Motor neuron (in vitro differentiated cells): ENCODE results near the gene EIF2B4. TPM values are rescaled to one million over a fixed set of nuclear protein-coding genes. Genes with fewer than 3 reads are reported as not detected.
A peak's percentile ranks its signal among the peaks of the same experiment; 100 is the strongest.

Experiments
- ATAC-seq, 8 experiments: fragments of 200-7000 bp; cut with Tn5 transposase; replicated peaks in 6 of 8; 2 replicates each; pipeline ENCODE4 v1.8.0; 2021; ENCODE audit warnings: mild to moderate bottlenecking in 8 of 8, moderate library complexity in 8 of 8
- H3K27ac ChIP-seq, 2 donors: fragments of 250-450 bp; sonication (Bioruptor Pico); 2 replicates each; pipeline ENCODE4 v1.9.0; 2021; ENCODE audit warnings: antibody characterized with exemption in 2 of 2, mild to moderate bottlenecking in 2 of 2, moderate library complexity in 1 of 2
- H3K4me1 ChIP-seq, 2 donors: fragments of 250-450 bp; sonication (Bioruptor Pico); replicated peaks in 1 of 2; 2 replicates each; pipeline ENCODE4 v1.6.1; 2021; ENCODE audit warnings: antibody characterized with exemption in 2 of 2, mild to moderate bottlenecking in 2 of 2, moderate library complexity in 1 of 2
- H3K4me3 ChIP-seq, 5 donors: fragments of 250-450 bp; sonication (Bioruptor Pico); 2 replicates each; pipeline ENCODE4 v1.9.0; 2021; ENCODE audit warnings: antibody characterized with exemption in 5 of 5, mild to moderate bottlenecking in 5 of 5, moderate library complexity in 4 of 5
- WGBS, 10 experiments: fragments of 450-650 bp; shearing (Covaris generic); methylation state at CpG; one replicate each; pipeline ENCODE4 v1.0.0; 2022; 5-methylcytosine and 5-hydroxymethylcytosine counted together
- in situ Hi-C, 9 experiments: fragments of 400-800 bp; cut with MboI; loops; one replicate each; pipeline ENCODE4 v1.15.0; 2021; ENCODE audit warnings: low sequenced_read_pairs in 9 of 9, low pct_unique_long_range_greater_than_20kb in 2 of 9; ENCODE audit not compliant: unreplicated experiment in 9 of 9
- total RNA-seq, 8 experiments: library from RNA; unstranded; fragments of 300-600 nt; gene quantifications; 2 replicates each; pipeline versions ENCODE4 v1.2.3 to v1.2.4, GENCODE V29; 2022

The EIF2B4 gene
- total RNA-seq, 8 experiments from 2014 or later: 24.0 to 51.7 (median 34.6) TPM

DNA sequence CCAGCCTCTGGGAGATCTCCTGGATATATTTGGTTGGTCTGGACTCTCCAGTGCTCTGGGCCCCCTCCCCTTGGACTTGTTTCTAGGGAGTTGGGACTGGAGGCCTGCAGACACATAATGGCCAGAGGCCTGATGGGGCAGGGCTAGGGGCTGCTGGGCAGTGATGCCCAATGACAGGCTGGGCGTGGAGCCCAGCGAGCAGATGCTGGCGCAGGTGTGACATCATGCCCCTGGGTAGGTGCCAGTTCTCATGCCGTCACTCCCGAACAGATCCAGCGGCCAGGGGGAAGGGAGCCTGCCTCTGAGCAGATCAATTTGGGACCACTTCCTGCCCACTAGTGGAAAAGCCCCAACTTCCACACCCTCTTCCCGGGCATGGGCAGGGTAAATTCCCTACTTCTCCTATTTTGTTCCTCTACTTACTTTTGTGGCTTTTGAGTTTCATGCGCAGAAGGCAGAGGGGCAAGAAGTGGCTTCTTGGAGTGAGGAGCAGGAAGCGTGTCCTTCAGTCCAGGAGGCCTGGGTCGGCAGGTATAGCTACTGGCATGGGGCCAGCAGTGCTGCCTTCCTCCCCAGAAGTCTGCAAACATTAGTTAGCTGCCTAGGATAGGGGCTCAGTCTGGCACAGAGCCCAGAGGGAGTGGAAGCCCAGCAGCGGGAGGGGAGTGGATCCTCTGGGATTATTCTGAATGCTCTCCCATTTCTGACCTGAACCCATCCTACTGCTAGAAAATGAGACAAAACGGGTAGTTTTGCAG, 53.3 kb downstream of the EIF2B4 start:
- no peak overlapping the region for H3K4me3 ChIP-seq
- in situ Hi-C loops: no loop called here
- 61 to 100% (median 82%) methylated on average over 1 to 6 of the region's 12 CpGs; no CpG with 5 or more reads in 3 of the 10 experiments for WGBS, 10 experiments
- no peak for ATAC-seq
- no peak overlapping the region for H3K27ac ChIP-seq
- H3K4me1 ChIP-seq: peaks cover 2 to 4% of the 10 kb centered on the region in 2 donors

- in situ Hi-C loops: no loop called here
- H3K27ac ChIP-seq: no peak overlapping the region
- ATAC-seq: no peak
- WGBS, 10 experiments: 50 to 100% (median 83%) methylated on average over 1 to 5 of the region's 8 CpGs; no CpG with 5 or more reads in 4 of the 10 experiments
- H3K4me1 ChIP-seq: no peaks in the 10 kb centered on the region
- H3K4me3 ChIP-seq: no peak overlapping the region
Measured at GRCh38 chr2:27315122-27315521, 55.0 kb downstream of the EIF2B4 start.

DNA sequence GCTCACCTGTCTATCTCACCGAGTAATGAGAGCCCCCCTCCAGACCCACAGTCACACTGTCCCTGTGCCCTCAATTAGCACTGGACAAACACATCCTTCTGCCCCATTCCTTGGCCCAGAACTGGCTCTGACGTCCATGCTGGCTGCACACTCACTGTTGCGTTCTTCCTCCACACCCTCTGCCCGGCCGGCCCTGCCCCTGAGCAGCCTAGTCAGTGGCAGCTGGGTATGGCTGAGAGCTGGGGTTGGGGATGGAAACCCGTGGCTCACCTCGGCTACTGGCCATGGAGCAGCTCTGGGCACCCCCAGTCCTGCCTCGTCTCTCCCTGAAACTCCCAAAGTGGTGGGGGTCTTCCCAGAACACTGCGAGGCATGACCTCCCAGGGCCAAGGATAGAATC, 55.4 kb downstream of the EIF2B4 start:
- Histone ChIP-seq H3K4me1 (no peaks in the 10 kb centered on the region), H3K4me3 (no peak overlapping the region), H3K27ac (no peak overlapping the region)
- peak in 1 of 8 experiments; percentile 4 for ATAC-seq
- in situ Hi-C loops: no loop called here
- 65 to 100% (median 100%) methylated on average over 1 to 4 of the region's 9 CpGs; no CpG with 5 or more reads in 3 of the 10 experiments for WGBS, 10 experiments

Other genes with a start within 250 kb of the EIF2B4 start
- 1 to 10 TPM in 6 of 8 experiments, under 1 TPM in 1, not detected in 1; 0.94 to 2.9 (median 1.7) TPM for gene ABHD1, start 246.5 kb downstream of the EIF2B4 start, total RNA-seq
- 10 to 100 TPM; 22.9 to 41.5 (median 38.2) TPM for gene PREB, start 235.7 kb downstream of the EIF2B4 start, total RNA-seq
- 1 to 10 TPM in 1 of 8 experiments, under 1 TPM in 5, not detected in 2; 0.11 to 1.5 (median 0.32) TPM for gene PRR30, start 230.9 kb downstream of the EIF2B4 start, total RNA-seq
- gene TCF23, start 221.3 kb downstream of the EIF2B4 start, total RNA-seq: under 1 TPM in 6 of 8 experiments, not detected in 2; 0.09 to 0.66 (median 0.23) TPM
- 100 to 1,000 TPM in 6 of 8 experiments, 10 to 100 TPM in 2; 77.0 to 252 (median 123) TPM for gene ATRAID, start 158.3 kb downstream of the EIF2B4 start, total RNA-seq
- gene SLC5A6, start 158.1 kb downstream of the EIF2B4 start, total RNA-seq: 10 to 100 TPM; 16.0 to 59.5 (median 33.7) TPM
- gene CAD, start 153.0 kb downstream of the EIF2B4 start, total RNA-seq: 10 to 100 TPM; 20.5 to 72.3 (median 31.5) TPM
- 1 to 10 TPM in 1 of 8 experiments, under 1 TPM in 7; 0.27 to 1.6 (median 0.61) TPM for gene SLC30A3, start 107.3 kb downstream of the EIF2B4 start, total RNA-seq
- gene DNAJC5G, start 94.9 kb downstream of the EIF2B4 start, total RNA-seq: not detected
- gene TRIM54, start 87.9 kb downstream of the EIF2B4 start, total RNA-seq: under 1 TPM in 7 of 8 experiments, not detected in 1; 0.25 to 1.00 (median 0.38) TPM
- gene UCN, start 61.9 kb downstream of the EIF2B4 start, total RNA-seq: 1 to 10 TPM in 5 of 8 experiments, under 1 TPM in 2, not detected in 1; 0.61 to 3.5 (median 1.4) TPM
- 100 to 1,000 TPM in 1 of 8 experiments, 10 to 100 TPM in 7; 36.7 to 141 (median 68.9) TPM for gene MPV17, start 47.2 kb downstream of the EIF2B4 start, total RNA-seq
- 10 to 100 TPM; 19.6 to 80.8 (median 33.0) TPM for gene GTF3C2, start 13.6 kb downstream of the EIF2B4 start, total RNA-seq
- 100 to 1,000 TPM in 2 of 8 experiments, 10 to 100 TPM in 6; 46.1 to 142 (median 83.7) TPM for gene SNX17, start 278 bp upstream of the EIF2B4 start, total RNA-seq
- 10 to 100 TPM; 12.7 to 22.5 (median 18.6) TPM for gene ZNF513, start 10.4 kb upstream of the EIF2B4 start, total RNA-seq
- 100 to 1,000 TPM in 2 of 8 experiments, 10 to 100 TPM in 6; 58.0 to 119 (median 77.6) TPM for gene PPM1G, start 39.3 kb upstream of the EIF2B4 start, total RNA-seq
- gene NRBP1, start 58.3 kb upstream of the EIF2B4 start, total RNA-seq: 100 to 1,000 TPM in 1 of 8 experiments, 10 to 100 TPM in 7; 48.8 to 108 (median 77.5) TPM
- 1 to 10 TPM in 6 of 8 experiments, under 1 TPM in 1, not detected in 1; 0.54 to 3.2 (median 1.7) TPM for gene KRTCAP3, start 72.0 kb upstream of the EIF2B4 start, total RNA-seq
- gene IFT172, start 119.4 kb upstream of the EIF2B4 start, total RNA-seq: 10 to 100 TPM; 16.8 to 44.0 (median 24.7) TPM
- 10 to 100 TPM in 1 of 8 experiments, 1 to 10 TPM in 7; 2.8 to 74.2 (median 6.8) TPM for gene FNDC4, start 124.9 kb upstream of the EIF2B4 start, total RNA-seq
- 1 to 10 TPM in 2 of 8 experiments, under 1 TPM in 5, not detected in 1; 0.16 to 2.4 (median 0.66) TPM for gene GCKR, start 126.5 kb upstream of the EIF2B4 start, total RNA-seq
- gene ZNF512, start 212.7 kb upstream of the EIF2B4 start, total RNA-seq: 10 to 100 TPM; 15.7 to 67.2 (median 51.4) TPM